SK-N-SH (cell line): ENCODE data around the gene KRT74. TPM values are rescaled to one million over a fixed set of nuclear protein-coding genes. Genes with fewer than 3 reads are reported as not detected.

Source experiments
- CTCF ChIA-PET: fragments of 300-600, 350-600 bp; formaldehyde crosslinking; extraction: SDS; loops from one replicate; lab custom pipeline; 2021; lab: Yijun Ruan, JAX
- POLR2A ChIA-PET: fragments of 350-600 bp; sonication (Branson Sonifier 250); formaldehyde crosslinking; extraction: SDS; loops from one replicate; lab custom pipeline; 2020; ENCODE audit warnings: antibody characterized with exemption, inconsistent platforms; lab: Yijun Ruan, JAX
- DNase-seq: peaks from one replicate; pipeline ENCODE4 v3.0.0; 2012
- H2AFZ ChIP-seq: fragments of 200-600 bp; sonication (generic); 2 replicates; pipeline ENCODE4 v1.8.1; 2016; ENCODE audit warnings: antibody characterized with exemption, mild to moderate bottlenecking, low read depth
- H3F3A ChIP-seq: fragments of 200-600 bp; sonication (generic); replicated peaks from 2 replicates; pipeline ENCODE3; 2016; ENCODE audit warnings: antibody characterized with exemption, mild to moderate bottlenecking; ENCODE audit not compliant: insufficient read depth
- H3K27ac ChIP-seq, 2 experiments: fragments of 200-500 bp in 1 of 2; fragments of 200-600 bp in 1 of 2; sonication (Bioruptor generic) in 1 of 2; sonication (generic), shearing (Covaris generic) in 1 of 2; 2 replicates each; pipeline versions ENCODE4 v1.5.1 to v1.6.1; 2014 to 2016; ENCODE audit warnings: low read depth in 2 of 2, inconsistent platforms in 1 of 2, low read length in 1 of 2, mild to moderate bottlenecking in 1 of 2, mixed read lengths in 1 of 2
- H3K27me3 ChIP-seq: fragments of 200-600 bp; sonication (generic), shearing (Covaris generic); 2 replicates; pipeline ENCODE4 v1.6.1; 2016; ENCODE audit warnings: mixed run types; ENCODE audit not compliant: insufficient read depth
- H3K36me3 ChIP-seq, 2 experiments: fragments of 200-500 bp in 1 of 2; fragments of 200-600 bp in 1 of 2; sonication (Bioruptor generic) in 1 of 2; sonication (generic) in 1 of 2; replicated peaks in 1 of 2; 2 replicates each; pipeline versions ENCODE3 to v1.5.1; 2014 to 2016; ENCODE audit warnings: low read length in 1 of 2, mild to moderate bottlenecking in 1 of 2; ENCODE audit not compliant: insufficient read depth in 2 of 2, control insufficient read depth in 1 of 2
- H3K4me1 ChIP-seq, 2 experiments: fragments of 200-500 bp in 1 of 2; fragments of 200-600 bp in 1 of 2; sonication (Bioruptor generic) in 1 of 2; sonication (generic), shearing (Covaris generic) in 1 of 2; 2 replicates each; pipeline versions ENCODE4 v1.5.1 to v1.6.1; 2014 to 2016; ENCODE audit warnings: low read depth in 1 of 2, low read length in 1 of 2, mixed run types in 1 of 2; ENCODE audit not compliant: insufficient read depth in 2 of 2, control insufficient read depth in 1 of 2
- H3K4me2 ChIP-seq: fragments of 200-600 bp; sonication (generic), shearing (Covaris generic); 2 replicates; pipeline ENCODE4 v1.6.1; 2017; ENCODE audit warnings: mixed run types
- H3K4me3 ChIP-seq, 2 experiments: fragments of 200-500 bp in 1 of 2; fragments of 200-600 bp in 1 of 2; sonication (Bioruptor generic) in 1 of 2; sonication (generic), shearing (Covaris generic) in 1 of 2; 2 replicates each; pipeline versions ENCODE4 v1.5.1 to v1.8.1; 2014 to 2016; ENCODE audit warnings: low read depth in 2 of 2, inconsistent platforms in 1 of 2, low read length in 1 of 2, mild to moderate bottlenecking in 1 of 2, mixed read lengths in 1 of 2, moderate library complexity in 1 of 2
- H3K79me2 ChIP-seq: fragments of 200-600 bp; sonication (generic); 2 replicates; pipeline ENCODE4 v1.8.1; 2017; ENCODE audit warnings: mild to moderate bottlenecking; ENCODE audit not compliant: insufficient read depth
- H3K9ac ChIP-seq: fragments of 200-600 bp; sonication (generic); 2 replicates; pipeline ENCODE4 v1.6.1; 2017; ENCODE audit warnings: mixed run types
- H3K9me2 ChIP-seq: fragments of 200-600 bp; sonication (generic); 2 replicates; pipeline ENCODE4 v1.6.1; 2017; ENCODE audit warnings: mixed run types
- H3K9me3 ChIP-seq: fragments of 200-600 bp; sonication (generic); 2 replicates; pipeline ENCODE4 v1.6.1; 2017; ENCODE audit warnings: mixed run types, mild to moderate bottlenecking, moderate library complexity
- H4K20me1 ChIP-seq: fragments of 200-600 bp; sonication (generic); 2 replicates; pipeline ENCODE4 v1.6.1; 2017; ENCODE audit warnings: mild to moderate bottlenecking, mixed run types; ENCODE audit not compliant: insufficient read depth
- CHD2 ChIP-seq: fragments of 150-350 bp; IDR thresholded peaks from 2 replicates; pipeline ENCODE4 v1.6.1; 2018; ENCODE audit warnings: low read length; ENCODE audit not compliant: partially characterized antibody
- CTCF ChIP-seq: fragments of 200-600 bp; sonication (generic); IDR thresholded peaks from 2 replicates; pipeline ENCODE4 v1.6.1; 2017; ENCODE audit warnings: antibody characterized with exemption, mild to moderate bottlenecking, moderate library complexity
- ELF1 ChIP-seq: IDR thresholded peaks from 2 replicates; pipeline ENCODE4 v1.4.0; 2012
- EP300 ChIP-seq, 2 experiments: IDR thresholded peaks; 2 replicates each; pipeline versions ENCODE4 v1.4.0 to v1.6.1; 2012; ENCODE audit warnings: borderline replicate concordance in 1 of 2, low read depth in 1 of 2, low read length in 1 of 2
- FOXJ3 ChIP-seq: sonication (generic); formaldehyde crosslinking; IDR thresholded peaks from 2 replicates; pipeline ENCODE4 v1.5.1; 2020; ENCODE audit warnings: mild to moderate bottlenecking, missing genetic modification reagents
- GABPA ChIP-seq: IDR thresholded peaks from 2 replicates; pipeline ENCODE4 v1.4.0; 2012; ENCODE audit warnings: low read depth, mild to moderate bottlenecking
- GATA2 ChIP-seq: sonication (generic); formaldehyde crosslinking; IDR thresholded peaks from 2 replicates; pipeline ENCODE4 v1.5.0; 2020; ENCODE audit warnings: mild to moderate bottlenecking, missing genetic modification reagents
- MEF2A ChIP-seq: IDR thresholded peaks from 2 replicates; pipeline ENCODE4 v1.4.0; 2012; ENCODE audit warnings: low read depth, borderline replicate concordance
- MXI1 ChIP-seq: IDR thresholded peaks from 2 replicates; pipeline ENCODE4 v1.6.1; 2012; ENCODE audit warnings: mild to moderate bottlenecking, low read depth, low read length, improper control_type of control experiment
- NFIC ChIP-seq: IDR thresholded peaks from 2 replicates; pipeline ENCODE4 v1.4.0; 2012; ENCODE audit warnings: borderline replicate concordance
- REST ChIP-seq: IDR thresholded peaks from 2 replicates; pipeline ENCODE4 v1.6.1; 2012; ENCODE audit warnings: mild to moderate bottlenecking, low read depth, low read length, moderate library complexity
- RXRA ChIP-seq: IDR thresholded peaks from 2 replicates; pipeline ENCODE4 v1.4.0; 2012; ENCODE audit warnings: low read depth, mild to moderate bottlenecking, borderline replicate concordance
- SMC3 ChIP-seq: IDR thresholded peaks from 2 replicates; pipeline ENCODE4 v1.6.1; 2012; ENCODE audit warnings: low read depth, low read length, improper control_type of control experiment
- YY1 ChIP-seq: IDR thresholded peaks from 2 replicates; pipeline ENCODE4 v1.4.0; 2012; ENCODE audit warnings: low read depth, mild to moderate bottlenecking
- WGBS: methylation state at CpG from one replicate; pipeline ENCODE4 v1.1.6; 2017; ENCODE audit warnings: low lambda C conversion rate; 5-methylcytosine and 5-hydroxymethylcytosine counted together
- polyA plus RNA-seq, 3 experiments: library from polyadenylated mRNA; depleted of rRNA; stranded (reverse); fragments of >200 nt; gene quantifications; 2 replicates each; pipeline ENCODE4 v1.2.3, GENCODE V29; 2012
- TF ChIP-seq, protein P1 (sequence below): fragments of 150-350 bp; IDR thresholded peaks from 2 replicates; pipeline ENCODE4 v1.6.1; 2017; ENCODE audit warnings: antibody characterized with exemption, low read length, low read depth, borderline replicate concordance

KRT74 gene
- polyA plus RNA-seq, 1 of the 3 experiments (the other 2 are of a cell fraction) = not detected

- Histone ChIP-seq H3K9me2 (no peaks in the 10 kb centered on the region), H3K79me2 (no peaks in the 10 kb centered on the region), H3K36me3 (no peaks in the 10 kb centered on the region), H2AFZ (no peak overlapping the region), H3F3A (no peaks in the 10 kb centered on the region), H3K27me3 (peaks cover 19% of the 10 kb centered on the region; the same call in 1 of the 2 replicates), H4K20me1 (no peaks in the 10 kb centered on the region), H3K4me2 (no peak overlapping the region), H3K27ac (no peak overlapping the region), H3K4me1 (no peaks in the 10 kb centered on the region), H3K9me3 (no peaks in the 10 kb centered on the region), H3K4me3 (no peak overlapping the region), H3K9ac (no peak overlapping the region)
- no peak for DNase-seq
- 20% methylated on average over 4 of the region's 7 CpGs for WGBS
- CTCF ChIA-PET = no interaction called here
- TF ChIP-seq, protein P1, sequence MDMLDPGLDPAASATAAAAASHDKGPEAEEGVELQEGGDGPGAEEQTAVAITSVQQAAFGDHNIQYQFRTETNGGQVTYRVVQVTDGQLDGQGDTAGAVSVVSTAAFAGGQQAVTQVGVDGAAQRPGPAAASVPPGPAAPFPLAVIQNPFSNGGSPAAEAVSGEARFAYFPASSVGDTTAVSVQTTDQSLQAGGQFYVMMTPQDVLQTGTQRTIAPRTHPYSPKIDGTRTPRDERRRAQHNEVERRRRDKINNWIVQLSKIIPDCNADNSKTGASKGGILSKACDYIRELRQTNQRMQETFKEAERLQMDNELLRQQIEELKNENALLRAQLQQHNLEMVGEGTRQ = no peak
- TF ChIP-seq GABPA (no peak), NFIC (no peak), REST (no peak), EP300 (IDR thresholded peaks at IDR 0.05; ENCODE audit: borderline replicate concordance in 1 of 2, low read depth in 1 of 2, low read length in 1 of 2) (no peak), MEF2A (no peak), CTCF (no peak), MXI1 (no peak), RXRA (no peak), SMC3 (no peak), YY1 (no peak), CHD2 (no peak), ELF1 (no peak), GATA2 (CRISPR knock-in tag) (no peak), FOXJ3 (CRISPR knock-in tag) (no peak)
- POLR2A ChIA-PET = no interaction called here
Measured at GRCh38 chr12:52540531-52540930, 33.1 kb downstream of the KRT74 start.
